Measurements from ENCODE around the gene COA8.

DNA sequence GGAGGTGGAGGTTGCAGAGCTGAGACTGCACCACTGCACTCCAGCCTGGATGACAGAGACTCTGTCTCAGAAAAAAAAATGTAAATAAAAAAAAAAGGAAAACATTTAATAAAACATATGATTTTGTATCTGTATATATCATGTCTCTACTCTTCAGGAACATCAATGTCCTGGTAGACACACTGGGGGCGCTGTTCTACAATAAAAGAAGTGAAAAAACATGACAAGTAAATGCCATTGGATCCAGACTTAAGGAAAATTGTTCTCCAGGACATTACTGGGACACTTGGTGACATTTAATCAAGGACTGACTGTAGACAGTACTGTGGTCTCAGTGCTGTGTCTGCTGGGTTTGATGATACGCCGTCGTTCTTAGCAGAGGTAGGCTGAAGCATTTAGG is 50.8 kb downstream of the COA8 start:
- TF ChIP-seq EP300 (IDR thresholded peaks at IDR 0.05; ENCODE audit: borderline replicate concordance) (no peak), RAD21 (IDR thresholded peaks at IDR 0.05; ENCODE audit: low read depth) (peak; percentile 64), TEAD4 (IDR thresholded peaks at IDR 0.05) (no peak), TCF12 (IDR thresholded peaks at IDR 0.05; ENCODE audit: low read depth) (no peak), TAF1 (IDR thresholded peaks at IDR 0.05; ENCODE audit: low read depth) (no peak)
- TF ChIP-seq, protein P1, sequence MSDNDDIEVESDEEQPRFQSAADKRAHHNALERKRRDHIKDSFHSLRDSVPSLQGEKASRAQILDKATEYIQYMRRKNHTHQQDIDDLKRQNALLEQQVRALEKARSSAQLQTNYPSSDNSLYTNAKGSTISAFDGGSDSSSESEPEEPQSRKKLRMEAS (IDR thresholded peaks at IDR 0.05), result no peak

Measured in Ishikawa (cell line).